Measurements from ENCODE around the gene TEX11.
"Not testable (repeated sequence)": the region's sequence is repeated elsewhere in the genome, so short reads cannot be mapped to it uniquely, and the experiment has no call there.

The TEX11 gene

DNA sequence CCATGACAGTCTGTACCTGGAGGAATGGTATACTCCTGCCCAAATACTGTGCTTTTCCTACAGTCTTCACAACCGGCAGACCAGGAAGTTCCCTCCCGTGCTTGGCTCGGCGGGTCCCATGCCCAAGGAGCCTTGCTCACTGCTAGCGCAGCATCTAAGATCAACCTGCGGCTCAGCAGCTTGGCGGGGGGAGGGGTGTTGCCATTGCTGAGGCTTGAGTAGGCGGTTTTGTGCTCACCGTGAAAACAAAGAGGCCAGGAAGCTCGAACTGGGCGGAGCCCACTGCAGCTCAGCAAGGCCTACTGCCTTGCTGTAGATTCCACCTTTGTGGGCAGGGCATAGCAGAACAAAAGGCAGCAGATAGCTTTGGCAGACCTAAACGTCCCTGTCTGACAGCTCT is 152.7 kb downstream of the TEX11 start:
- peak; percentile 55 for DNase-seq (ENCODE audit: low spot score)

- DNase-seq (ENCODE audit: low spot score), result no peak
Measured at GRCh38 chrX:70754169-70754848, 154.2 kb downstream of the TEX11 start.

- not testable (repeated sequence) for DNase-seq (ENCODE audit: low spot score)
Measured at GRCh38 chrX:70733774-70734173, 174.7 kb downstream of the TEX11 start.

DNA sequence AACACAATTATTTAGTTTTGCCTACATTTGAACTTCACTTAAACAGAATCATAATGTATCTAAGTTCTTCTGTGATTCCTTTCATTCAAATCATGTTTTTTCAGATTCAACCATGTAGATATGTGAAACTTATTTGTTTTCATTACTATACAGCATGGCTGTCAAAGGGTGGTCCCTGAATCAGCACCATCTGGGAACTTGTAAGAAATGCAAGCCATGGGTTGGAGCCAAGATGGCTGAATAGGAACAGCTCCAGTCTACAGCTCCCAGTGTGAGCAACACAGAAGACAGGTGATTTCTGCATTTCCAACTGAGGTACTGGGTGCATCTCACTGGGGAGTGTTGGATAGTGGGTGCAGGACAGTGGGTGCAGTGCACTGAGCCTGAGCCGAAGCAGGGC is 180.6 kb downstream of the TEX11 start:
- not testable (repeated sequence) for DNase-seq (ENCODE audit: low spot score)

DNA sequence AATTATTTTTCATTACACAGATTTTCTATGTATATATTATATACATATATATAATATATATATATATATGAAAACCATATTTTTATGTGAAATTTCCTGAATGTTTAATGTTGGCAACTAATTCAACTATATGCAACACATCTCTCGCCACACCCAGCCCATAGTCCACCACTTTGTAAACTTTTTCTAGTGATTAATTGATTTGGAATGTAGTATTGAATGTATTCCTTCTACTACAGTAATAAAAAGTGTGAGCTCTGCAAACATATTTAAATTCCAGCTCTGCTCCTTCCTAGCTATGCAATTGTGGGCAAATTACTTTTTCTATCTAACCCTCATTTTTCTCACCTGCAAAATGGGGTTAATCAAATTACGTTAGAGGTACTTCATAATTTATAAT is 187.8 kb downstream of the TEX11 start:
- DNase-seq (ENCODE audit: low spot score), result no peak

DNA sequence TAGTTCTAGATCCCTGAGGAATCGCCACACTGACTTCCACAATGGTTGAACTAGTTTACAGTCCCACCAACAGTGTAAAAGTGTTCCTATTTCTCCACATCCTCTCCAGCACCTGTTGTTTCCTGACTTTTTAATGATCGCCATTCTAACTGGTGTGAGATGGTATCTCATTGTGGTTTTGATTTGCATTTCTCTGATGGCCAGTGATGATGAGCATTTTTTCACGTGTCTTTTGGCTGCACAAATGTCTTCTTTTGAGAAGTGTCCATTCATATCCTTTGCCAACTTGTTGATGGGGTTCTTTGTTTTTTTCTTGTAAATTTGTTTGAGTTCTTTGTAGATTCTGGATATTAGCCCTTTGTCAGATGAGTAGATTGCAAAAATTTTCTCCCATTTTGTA is 197.2 kb downstream of the TEX11 start:
- DNase-seq (ENCODE audit: low spot score), result not testable (repeated sequence)

- no peak for DNase-seq (ENCODE audit: low spot score)
Measured at GRCh38 chrX:70694339-70695122, 214.0 kb downstream of the TEX11 start.

DNA sequence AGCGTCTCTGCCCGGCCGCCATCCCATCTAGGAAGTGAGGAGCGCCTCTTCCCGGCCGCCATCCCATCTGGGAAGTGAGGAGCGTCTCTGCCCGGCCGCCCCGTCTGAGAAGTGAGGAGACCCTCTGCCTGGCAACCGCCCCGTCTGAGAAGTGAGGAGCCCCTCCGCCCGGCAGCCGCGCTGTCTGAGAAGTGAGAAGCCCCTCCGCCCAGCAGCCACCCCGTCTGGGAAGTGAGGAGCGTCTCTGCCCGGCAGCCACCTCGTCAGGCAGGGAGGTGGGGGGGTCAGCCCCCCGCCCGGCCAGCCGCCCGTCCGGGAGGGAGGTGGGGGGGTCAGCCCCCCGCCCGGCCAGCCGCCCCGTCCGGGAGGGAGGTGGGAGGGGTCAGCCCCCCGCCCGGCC is 229.1 kb downstream of the TEX11 start:
- not testable (repeated sequence) for DNase-seq (ENCODE audit: low spot score)

DNA sequence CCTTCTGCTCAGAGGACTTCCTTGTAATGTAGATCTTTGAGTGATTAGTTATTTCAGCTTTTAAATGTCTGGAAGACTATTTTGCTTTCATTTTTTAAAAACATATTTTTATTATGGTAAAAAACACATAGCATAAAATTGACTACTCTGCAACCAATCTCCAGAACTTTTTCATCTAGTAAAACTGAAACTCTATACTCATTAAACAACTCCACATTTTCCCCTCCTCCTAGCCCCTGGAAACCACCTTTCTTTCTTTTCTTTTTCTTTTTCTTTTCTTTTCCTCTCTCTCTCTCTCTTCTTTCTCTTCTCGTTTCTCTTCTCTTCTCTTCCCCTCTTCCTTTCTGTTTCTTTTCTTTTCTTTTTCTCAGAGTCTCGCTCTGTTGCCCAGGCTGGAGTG is 233.2 kb downstream of the TEX11 start:
- no peak for DNase-seq (ENCODE audit: low spot score)

DNA sequence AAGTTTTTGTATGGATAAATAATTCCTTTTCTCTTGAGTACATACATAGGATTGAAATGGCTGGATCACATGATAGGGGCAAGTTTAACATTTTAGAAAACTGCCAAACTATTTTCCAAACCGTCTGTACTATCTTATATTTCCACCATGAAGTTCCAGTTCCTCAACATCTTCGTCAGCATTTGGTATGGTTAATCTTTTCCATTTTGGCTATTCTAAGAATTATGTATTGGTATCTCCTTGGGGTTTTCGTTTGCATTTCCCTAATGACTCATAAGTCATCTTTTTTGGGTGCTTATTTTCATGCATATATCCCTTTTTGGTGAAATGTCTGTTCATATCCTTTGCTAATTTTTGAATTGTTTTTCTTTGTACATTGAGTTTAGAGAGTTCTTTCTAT is 236.2 kb downstream of the TEX11 start:
- no peak for DNase-seq (ENCODE audit: low spot score)

- DNase-seq (ENCODE audit: low spot score), result no peak
Measured at GRCh38 chrX:70669120-70669519, 239.4 kb downstream of the TEX11 start.

DNA sequence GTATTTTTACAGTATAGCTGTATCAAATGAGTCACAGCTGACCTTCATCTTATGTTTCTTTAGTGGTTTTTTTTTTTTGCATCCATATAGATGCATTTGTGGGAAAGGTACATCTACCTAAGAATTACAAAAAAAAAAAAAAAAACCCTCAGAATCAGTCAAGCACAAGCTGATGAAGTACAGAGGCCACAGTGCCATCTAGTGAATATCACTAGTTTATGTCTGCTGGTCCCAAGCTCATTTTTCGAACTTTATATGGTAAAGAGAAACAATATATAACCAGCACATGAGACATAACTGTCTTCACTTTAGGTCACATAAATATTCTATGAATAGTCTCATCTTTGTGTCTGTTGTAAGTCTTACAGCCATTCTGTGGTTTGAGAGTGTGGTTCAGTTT is 243.8 kb downstream of the TEX11 start:
- DNase-seq (ENCODE audit: low spot score), result peak; percentile 3

GRCh38 chrX:70661124-70661523 is 247.4 kb downstream of the TEX11 start:
- not testable (repeated sequence) for DNase-seq (ENCODE audit: low spot score)

- not testable (repeated sequence) for DNase-seq (ENCODE audit: low spot score)
Measured at GRCh38 chrX:70657546-70657945, 251.0 kb downstream of the TEX11 start.

DNA sequence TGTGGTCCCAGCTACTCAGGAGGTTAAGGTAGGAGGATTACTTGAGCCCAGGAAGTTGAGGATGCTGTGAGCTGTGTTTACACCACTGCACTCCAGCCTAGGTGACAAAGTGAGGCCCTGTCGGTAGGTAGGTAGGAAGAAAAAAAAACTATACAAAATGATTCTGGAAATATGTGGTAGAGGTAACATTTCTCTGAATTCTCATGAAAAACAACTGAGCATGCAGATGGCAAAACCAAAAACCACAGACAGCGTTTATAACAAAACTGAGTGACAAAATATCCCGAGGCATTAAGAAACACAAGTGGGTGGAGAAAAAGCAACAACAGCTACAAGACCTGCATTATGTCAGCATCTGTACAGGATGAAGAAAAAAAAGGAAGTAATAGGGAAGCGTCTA is 252.2 kb downstream of the TEX11 start:
- no peak for DNase-seq (ENCODE audit: low spot score)

GRCh38 chrX:70647910-70648309 is 260.6 kb downstream of the TEX11 start:
- not testable (repeated sequence) for DNase-seq (ENCODE audit: low spot score)

- no peak for DNase-seq (ENCODE audit: low spot score)
Measured at GRCh38 chrX:70636218-70636617, 272.3 kb downstream of the TEX11 start.

DNA sequence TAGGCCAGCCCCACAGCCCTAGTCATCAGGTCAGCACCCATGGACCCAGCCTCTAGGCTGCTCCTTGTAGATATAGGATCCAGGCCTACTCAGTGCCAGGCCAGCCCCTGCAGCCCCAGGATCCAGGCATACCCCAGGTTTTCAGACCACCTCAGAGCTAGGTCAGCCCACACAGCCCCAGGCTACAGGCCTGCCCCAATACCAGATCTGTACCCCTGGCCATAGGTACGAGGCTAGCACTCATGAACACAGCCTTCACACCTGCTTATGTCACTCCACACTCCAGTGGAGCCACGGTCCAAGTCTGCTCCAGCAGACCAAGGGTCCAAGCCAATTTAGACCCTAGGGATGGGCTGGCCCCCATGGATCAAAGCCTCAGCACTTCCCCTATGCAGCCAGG is 272.8 kb downstream of the TEX11 start:
- no peak for DNase-seq (ENCODE audit: low spot score)

GRCh38 chrX:70635227-70635626 is 273.3 kb downstream of the TEX11 start:
- DNase-seq (ENCODE audit: low spot score), result no peak

DNA sequence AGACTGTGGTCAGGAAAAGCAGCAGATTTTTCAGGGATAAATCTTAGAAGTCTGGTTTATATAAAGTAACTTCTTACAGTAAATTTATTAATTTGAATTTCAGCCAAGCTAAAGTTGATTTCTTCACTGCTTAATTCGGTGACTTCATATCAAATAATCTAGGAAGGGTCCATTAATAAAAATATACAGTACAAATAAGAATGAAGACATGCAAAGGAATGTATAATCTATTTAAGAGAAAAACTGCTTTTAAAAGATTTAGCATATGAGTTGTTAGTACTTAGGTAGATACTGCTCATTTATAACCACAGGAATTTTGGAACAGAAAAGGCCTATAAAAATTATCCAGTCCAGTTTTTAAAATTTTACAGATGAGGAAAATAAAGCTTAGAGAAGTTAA is 286.8 kb downstream of the TEX11 start:
- no peak for DNase-seq (ENCODE audit: low spot score)

GRCh38 chrX:70618467-70618866 is 290.0 kb downstream of the TEX11 start:
- no peak for DNase-seq (ENCODE audit: low spot score)

DNA sequence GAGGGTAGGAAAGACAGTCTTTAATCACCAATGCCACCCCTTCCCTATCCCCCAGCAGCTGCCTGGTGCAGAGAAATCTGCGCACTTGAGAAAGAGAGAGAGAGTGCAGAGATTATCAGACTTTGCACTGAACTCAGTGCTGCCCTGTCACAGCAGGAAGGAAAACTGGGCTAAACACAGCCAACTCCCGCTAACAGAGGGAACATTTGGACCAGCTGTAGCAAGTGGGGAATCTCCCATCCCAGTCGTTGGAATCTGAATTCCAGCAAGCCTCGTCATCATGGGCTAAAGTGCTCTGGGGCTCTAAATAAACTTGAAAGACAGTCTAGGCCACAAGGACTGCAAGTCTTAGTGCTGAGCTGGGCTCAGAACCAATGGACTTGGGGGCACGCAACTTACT is 295.2 kb downstream of the TEX11 start:
- no peak for DNase-seq (ENCODE audit: low spot score)

GRCh38 chrX:70605352-70605751 is 303.2 kb downstream of the TEX11 start:
- no peak for DNase-seq (ENCODE audit: low spot score)

- no peak for DNase-seq (ENCODE audit: low spot score)
Measured at GRCh38 chrX:70592091-70592490, 316.4 kb downstream of the TEX11 start.

Measured in CD4-positive, alpha-beta T cell treated with Interleukin-2 at 100 ng/mL for 4 hours (primary cell).